GM15510 (cell line): ENCODE data around the gene ADGRD1.

Experiments used
- POLR2A ChIP-seq: IDR thresholded peaks from 3 replicates; pipeline ENCODE4 v1.6.1; 2011; ENCODE audit warnings: borderline replicate concordance; ENCODE audit not compliant: insufficient read length; ENCODE audit errors: extremely low read depth

ADGRD1 gene

GRCh38 chr12:131012279-131013069, 58.8 kb downstream of the ADGRD1 start:
- TF ChIP-seq POLR2A: no peak

DNA sequence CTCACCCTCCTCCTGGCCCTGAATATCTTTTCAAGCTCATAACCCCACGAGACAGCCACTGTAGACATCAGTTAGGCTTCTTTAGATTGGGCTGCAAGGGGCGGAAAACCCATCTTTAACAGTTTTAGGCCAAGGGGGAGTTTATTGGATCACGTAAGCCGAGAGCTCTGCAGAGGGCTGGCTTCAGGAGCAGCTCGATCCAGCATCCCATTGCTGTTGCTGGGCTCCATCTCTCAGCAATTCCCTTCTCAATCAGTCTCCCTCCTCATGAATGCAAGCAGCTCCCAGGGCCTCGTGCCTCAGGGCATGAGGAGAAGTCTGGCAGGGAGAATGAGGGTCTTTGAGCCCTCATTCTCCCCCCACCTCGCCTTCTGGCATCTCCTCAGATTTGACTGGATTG, 59.4 kb downstream of the ADGRD1 start:
- TF ChIP-seq POLR2A: no peak

DNA sequence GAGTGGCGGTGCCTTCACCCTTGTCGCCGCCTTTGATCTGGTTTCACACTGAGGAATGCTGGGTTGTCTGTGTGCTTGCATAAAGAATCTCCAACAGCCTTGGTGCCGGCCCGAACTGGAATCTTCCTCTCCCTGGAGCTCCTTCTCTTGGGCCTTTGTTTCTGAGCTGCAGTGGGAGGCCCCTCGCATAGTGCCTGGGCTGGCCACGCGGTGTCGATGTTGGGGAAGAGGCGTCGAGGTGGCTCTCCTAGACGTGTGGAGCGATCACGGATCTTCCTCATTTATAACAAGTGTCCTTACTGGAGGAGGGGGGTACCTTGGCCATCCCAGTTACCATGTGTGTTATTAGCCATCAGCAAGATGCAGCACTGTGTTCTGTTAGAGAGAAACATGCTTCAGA, 60.6 kb downstream of the ADGRD1 start:
- no peak for TF ChIP-seq POLR2A

DNA sequence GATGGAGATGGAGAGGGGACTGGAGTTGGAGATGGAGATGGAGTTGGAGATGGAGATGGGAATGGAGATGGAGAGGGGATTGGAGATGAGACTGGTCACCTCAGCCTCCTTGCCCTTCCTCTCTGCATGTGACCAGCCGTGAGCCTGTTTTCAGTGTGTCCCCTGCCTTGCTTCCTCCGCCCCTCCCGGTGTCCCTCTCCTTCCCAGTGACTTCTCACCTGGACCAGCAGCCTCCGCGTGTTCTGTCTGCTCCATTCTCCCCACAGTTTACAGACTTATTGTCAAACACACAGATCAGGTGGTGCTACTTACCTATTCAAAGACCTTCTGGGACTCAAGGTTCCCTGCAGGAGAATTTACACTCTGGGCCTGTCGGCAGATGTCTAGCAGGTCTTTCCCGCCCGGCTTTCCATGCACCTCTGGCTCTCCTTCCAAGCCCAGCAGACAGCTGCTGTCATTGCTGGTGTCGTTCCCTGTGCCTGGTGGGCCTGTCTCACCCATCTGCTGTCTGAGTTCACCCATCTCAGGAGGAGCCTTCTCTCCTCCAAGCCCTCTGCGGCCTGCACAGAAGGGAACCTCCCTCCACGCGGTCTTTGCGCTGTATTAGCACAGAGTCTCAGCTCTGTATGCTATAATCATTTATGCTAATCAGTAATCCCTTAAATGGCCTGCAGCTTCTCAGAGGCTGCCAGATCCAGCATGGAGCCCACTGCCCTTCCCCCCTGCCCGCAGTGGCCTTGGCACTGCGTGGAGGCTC, 62.1 kb downstream of the ADGRD1 start:
- TF ChIP-seq POLR2A: no peak

GRCh38 chr12:131017477-131017991, 63.8 kb downstream of the ADGRD1 start:
- TF ChIP-seq POLR2A: no peak

GRCh38 chr12:131018019-131018620, 64.4 kb downstream of the ADGRD1 start:
- TF ChIP-seq POLR2A: no peak

GRCh38 chr12:131018808-131019397, 65.2 kb downstream of the ADGRD1 start:
- TF ChIP-seq POLR2A: no peak

DNA sequence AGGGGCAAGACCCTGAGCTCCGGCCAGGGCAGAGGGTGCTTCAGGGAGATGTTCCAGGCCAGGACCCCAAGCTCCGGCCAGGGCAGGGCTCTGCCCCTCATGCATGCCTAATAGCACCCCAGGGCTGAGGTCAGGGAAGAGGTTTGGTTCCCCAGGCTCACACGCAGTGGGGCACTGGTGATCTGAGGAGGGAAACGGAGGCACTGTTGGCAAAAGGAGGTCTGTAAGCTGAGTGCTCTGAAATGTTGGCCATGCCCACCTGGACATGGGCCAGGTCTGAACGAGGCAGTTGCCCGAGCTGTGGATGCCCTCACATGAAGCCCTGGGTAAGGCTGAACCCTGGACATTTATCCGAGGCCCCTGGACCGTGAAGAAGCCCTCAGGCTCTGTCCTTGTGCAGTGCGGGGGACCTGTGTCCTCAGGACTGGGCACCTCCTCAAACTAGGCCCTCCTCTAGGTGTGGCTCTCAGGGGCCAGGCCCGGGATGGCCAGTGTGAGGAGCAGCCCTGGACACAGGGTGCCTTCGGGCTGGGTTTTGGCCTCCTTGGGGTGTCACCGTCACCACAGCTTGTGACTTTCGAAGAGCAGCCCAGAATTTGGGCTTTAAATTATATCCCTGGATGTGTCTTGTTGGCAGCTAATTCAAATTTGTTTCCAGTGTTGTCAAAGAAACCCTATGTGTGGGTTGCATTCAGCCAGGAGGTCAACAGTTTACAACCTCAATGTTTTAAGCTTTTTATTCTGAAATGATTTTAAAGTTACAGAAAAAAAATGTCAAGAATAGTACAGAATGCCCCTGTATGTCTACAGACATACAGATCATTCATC, 66.8 kb downstream of the ADGRD1 start:
- TF ChIP-seq POLR2A: no peak

- TF ChIP-seq POLR2A: no peak
Measured at GRCh38 chr12:131021154-131021541, 67.4 kb downstream of the ADGRD1 start.

GRCh38 chr12:131024026-131024425, 70.3 kb downstream of the ADGRD1 start:
- TF ChIP-seq POLR2A: no peak

DNA sequence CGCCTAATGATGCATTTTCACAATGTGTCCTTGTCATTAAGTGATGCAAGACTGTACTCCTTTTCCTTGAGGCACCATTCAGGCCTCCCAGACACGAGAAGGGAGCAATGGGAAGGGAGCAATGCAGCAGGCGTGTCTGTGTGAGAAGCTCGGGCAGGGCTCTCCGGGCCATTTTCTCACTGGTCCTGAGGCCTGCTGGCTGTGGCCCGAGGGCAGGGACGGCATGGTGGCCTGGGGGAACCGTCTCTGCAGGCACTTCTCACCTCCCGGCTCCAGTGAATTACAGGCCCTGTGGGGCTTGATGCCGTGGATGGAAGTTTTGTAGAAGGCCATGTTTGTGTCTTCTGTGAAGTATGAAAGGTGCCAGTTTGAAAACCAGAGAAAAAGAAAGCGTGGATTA, 71.0 kb downstream of the ADGRD1 start:
- no peak for TF ChIP-seq POLR2A

DNA sequence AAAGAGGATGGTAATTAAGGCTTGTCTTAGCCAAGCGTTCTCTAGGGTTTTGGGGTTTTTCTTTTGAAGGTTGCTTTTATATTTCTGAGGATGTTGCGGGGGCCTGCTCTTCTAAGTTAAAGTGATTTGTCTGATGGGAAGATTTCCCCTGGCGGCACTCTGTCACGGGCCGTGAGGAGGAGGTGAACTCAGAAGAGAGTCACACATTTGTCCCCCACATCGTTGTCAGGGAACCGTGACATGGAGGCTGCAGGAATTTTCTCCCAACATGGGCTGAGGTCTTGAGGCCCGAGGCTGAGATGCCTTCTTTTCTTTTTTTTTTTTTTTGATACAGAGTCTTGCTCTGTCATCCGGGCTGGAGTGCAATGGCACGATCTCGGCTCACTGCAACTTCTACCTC, 71.5 kb downstream of the ADGRD1 start:
- no peak for TF ChIP-seq POLR2A

DNA sequence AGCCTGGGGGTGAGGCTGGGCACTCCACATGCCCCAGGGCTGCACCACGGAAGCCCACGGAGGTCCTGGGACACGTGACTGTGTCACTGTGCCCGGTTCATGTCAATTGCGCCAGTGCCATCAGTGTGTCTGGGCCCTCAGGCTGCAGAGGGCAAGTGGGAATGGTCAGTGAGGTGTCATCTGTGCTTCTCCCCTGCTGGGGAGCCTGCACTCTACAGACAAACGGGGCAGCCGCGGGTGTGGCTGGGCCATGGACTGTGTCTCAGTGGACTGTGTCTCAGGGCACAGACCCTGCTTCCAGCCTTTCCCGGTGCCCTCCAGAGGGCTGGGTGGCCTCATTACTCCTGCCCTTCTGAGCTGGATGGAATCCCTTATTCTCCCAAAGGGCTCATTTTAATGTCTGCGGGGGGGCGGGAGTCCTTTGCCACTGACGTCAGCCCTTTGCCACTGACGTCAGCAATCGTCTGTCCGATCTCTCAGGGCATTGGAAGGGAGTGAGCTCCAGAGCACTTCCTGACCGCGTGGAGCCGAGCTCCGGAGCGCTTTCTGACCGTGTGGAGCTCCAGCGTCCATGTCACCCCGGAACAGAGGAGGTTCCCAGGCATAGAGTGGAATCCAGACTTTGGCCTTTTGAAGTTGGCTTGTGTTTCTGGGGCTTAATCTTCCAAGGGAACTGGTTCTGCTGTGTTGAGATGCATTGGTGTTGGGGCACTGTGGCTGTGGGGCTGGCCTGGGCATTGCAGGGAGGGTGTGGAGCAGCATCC, 72.4 kb downstream of the ADGRD1 start:
- no peak for TF ChIP-seq POLR2A
